ENCODE data around the gene STS.
"Not testable (repeated sequence)": the region's sequence is repeated elsewhere in the genome, so short reads cannot be mapped to it uniquely, and the experiment has no call there.

STS gene

DNA sequence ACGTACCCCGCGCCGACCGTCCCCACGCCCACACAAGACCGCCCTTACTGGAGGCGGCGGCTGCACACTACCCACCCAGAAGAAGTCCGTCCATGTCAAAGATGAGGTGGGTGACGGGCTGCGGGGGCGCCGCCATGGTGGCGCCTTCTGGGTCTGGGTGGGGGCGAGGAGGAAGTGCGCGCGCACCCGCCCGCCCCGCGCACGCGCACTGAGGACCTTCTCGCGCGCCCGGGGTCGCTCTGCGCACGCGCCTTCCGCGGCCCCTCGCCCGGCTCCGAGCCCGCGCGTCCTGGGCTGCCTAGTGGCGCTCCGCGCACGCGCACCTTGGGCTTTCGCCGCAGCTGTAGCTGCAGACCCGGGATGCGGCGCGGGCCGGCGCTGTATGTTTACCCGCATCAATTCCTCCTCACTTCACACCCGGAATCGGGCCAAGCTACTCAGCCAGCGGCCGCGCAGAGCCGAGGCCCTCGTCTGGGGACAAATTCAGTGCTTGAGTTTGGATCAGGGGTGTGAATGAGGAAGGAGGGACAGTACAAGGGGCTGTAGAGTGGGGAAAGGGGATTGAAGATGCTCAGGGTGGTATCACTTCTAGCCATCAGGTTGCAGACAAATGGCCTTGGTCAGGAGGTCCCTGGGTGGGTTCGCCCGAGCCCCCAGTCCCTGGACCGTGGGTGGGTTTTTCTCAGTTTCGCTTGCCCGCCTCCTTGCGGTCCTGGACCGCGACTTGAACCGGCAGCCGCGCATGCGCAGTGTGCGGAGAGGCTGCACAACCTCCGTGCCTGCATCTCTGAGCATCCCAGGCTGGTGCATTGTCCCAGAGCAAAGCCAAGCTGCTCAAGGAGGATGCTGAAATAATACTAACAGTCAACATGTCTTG lies 704 bp downstream of the STS start, which contains the start of gene PUDP:
PUDP (minus strand) TSS at position 176 of the 877 bp plus-strand sequence; CDS start at position 136, 40 bp downstream.
- H3K36me3 Mint-ChIP-seq (ENCODE audit: low read depth) = peaks cover 24% of the 10 kb centered on the region
- H3K4me1 Mint-ChIP-seq (ENCODE audit: low read depth) = peaks cover 41% of the 10 kb centered on the region
- H3K27ac Mint-ChIP-seq = peak within 1 kb of the TSS; percentile 95
- H3K27me3 Mint-ChIP-seq = no peaks in the 10 kb centered on the region
- DNase-seq = peak; percentile 94
- peak within 1 kb of the TSS; percentile 89 for H3K4me3 Mint-ChIP-seq
- no peaks in the 10 kb centered on the region for H3K9me3 Mint-ChIP-seq

- DNase-seq = no peak
- Mint-ChIP-seq H3K9me3 (no peaks in the 10 kb centered on the region), H3K4me3 (no peak overlapping the region), H3K27me3 (no peaks in the 10 kb centered on the region), H3K4me1 (ENCODE audit: low read depth) (peaks cover 33% of the 10 kb centered on the region), H3K27ac (no peak overlapping the region), H3K36me3 (ENCODE audit: low read depth) (peaks cover 15% of the 10 kb centered on the region)
Measured at GRCh38 chrX:7149411-7149810, 1.9 kb downstream of the STS start.

DNA sequence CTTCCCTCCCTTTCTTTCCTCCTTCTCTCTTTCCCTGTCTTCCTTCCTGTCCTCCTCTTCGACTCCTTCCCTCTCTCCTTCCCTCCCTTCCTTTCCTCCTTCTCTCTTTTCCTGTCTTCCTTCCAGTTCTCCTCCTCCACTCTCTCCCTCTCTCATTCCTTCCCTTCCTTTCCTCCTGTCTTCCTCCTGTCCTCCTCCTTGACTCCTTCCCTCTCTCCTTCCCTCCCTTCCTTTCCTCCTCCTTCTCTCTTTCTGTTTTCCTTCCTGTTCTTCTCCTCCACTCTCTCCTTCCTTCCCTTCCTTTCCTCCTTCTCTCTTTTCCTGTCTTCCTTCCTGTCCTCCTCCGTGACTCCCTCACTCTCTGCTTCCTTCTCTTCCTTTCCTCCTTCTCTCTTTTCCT lies 5.7 kb downstream of the STS start:
- no peak for DNase-seq
- Mint-ChIP-seq H3K27me3 (peaks cover 4% of the 10 kb centered on the region), H3K9me3 (no peaks in the 10 kb centered on the region), H3K4me3 (no peak overlapping the region), H3K27ac (no peak overlapping the region), H3K4me1 (ENCODE audit: low read depth) (peaks cover 10% of the 10 kb centered on the region), H3K36me3 (ENCODE audit: low read depth) (peaks cover 3% of the 10 kb centered on the region)

GRCh38 chrX:7154041-7154597 lies 6.6 kb downstream of the STS start:
- H3K27ac Mint-ChIP-seq = no peak overlapping the region
- H3K4me3 Mint-ChIP-seq = no peak overlapping the region
- H3K36me3 Mint-ChIP-seq (ENCODE audit: low read depth) = no peaks in the 10 kb centered on the region
- H3K9me3 Mint-ChIP-seq = no peaks in the 10 kb centered on the region
- H3K27me3 Mint-ChIP-seq = peaks cover 4% of the 10 kb centered on the region
- H3K4me1 Mint-ChIP-seq (ENCODE audit: low read depth) = peaks cover 3% of the 10 kb centered on the region
- no peak for DNase-seq

GRCh38 chrX:7155163-7155562 lies 7.7 kb downstream of the STS start:
- Mint-ChIP-seq H3K27ac (no peak overlapping the region), H3K4me1 (ENCODE audit: low read depth) (no peaks in the 10 kb centered on the region), H3K9me3 (no peaks in the 10 kb centered on the region), H3K36me3 (ENCODE audit: low read depth) (no peaks in the 10 kb centered on the region), H3K4me3 (no peak overlapping the region), H3K27me3 (peaks cover 4% of the 10 kb centered on the region)
- DNase-seq = no peak

- Mint-ChIP-seq H3K27ac (no peak overlapping the region), H3K36me3 (ENCODE audit: low read depth) (no peaks in the 10 kb centered on the region), H3K4me3 (no peak overlapping the region), H3K27me3 (peaks cover 4% of the 10 kb centered on the region), H3K9me3 (no peaks in the 10 kb centered on the region), H3K4me1 (ENCODE audit: low read depth) (no peaks in the 10 kb centered on the region)
- DNase-seq = no peak
Measured at GRCh38 chrX:7156879-7157278, 9.4 kb downstream of the STS start.

DNA sequence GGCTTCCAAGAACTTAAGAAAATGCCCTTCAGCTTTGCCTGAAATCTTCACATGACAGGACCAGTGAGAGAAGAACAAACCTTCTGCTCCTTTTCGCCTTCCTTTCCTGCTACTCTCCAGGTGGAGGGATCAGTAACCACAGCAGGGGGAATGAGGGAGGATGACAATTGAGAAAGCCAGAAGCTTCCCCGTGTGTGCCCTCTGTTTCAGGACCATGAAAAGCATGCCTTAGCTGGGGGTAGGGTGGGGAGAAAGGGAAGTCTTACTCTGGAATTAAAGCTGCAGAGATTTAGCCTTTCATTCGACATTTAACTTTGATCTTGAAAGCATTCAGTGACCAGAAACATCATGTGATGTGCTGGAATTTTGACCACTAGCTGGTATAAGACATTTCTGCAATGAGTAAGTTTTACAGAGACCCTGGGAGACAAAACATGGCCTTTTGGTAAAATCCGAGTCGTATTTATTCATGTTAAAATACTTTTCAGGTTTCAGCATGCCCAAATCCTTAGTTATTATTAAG lies 11.0 kb downstream of the STS start:
- H3K27me3 Mint-ChIP-seq = peaks cover 4% of the 10 kb centered on the region
- H3K27ac Mint-ChIP-seq = no peak overlapping the region
- no peak for DNase-seq
- H3K4me3 Mint-ChIP-seq = no peak overlapping the region
- no peaks in the 10 kb centered on the region for H3K4me1 Mint-ChIP-seq (ENCODE audit: low read depth)
- no peaks in the 10 kb centered on the region for H3K9me3 Mint-ChIP-seq
- H3K36me3 Mint-ChIP-seq (ENCODE audit: low read depth) = no peaks in the 10 kb centered on the region

DNA sequence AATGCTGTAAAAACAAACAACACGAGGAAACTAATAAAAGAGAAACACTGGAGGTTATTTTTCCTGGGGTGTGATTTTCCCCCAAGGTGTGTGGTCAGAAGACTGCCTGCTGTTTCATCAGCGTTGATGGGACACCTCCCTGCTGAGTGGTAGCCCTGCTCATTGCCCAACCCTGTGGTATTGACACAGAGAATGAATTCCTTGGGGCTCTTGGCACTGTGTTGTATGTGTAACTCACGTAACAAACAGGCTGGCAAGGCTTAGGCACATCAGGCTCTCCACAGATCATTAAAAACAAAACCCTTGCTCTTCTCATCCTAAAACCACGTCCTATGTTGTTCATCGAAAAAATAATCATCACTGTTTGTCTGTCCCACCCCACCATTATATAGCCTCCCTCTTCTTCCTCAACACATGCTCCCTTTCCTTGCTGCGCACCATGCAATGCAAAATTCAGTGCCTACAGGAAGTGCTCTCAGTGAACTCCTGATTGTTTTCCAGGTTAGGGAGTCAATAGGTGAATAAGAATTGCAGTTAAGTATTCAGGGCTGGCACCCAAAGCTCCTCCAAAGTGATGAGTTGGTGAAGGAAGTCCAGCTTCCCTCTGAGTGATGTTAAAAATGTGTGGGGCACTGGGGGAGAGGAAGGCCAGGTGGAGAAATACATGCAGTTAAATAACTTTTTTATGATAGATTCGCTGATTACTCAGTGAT lies 11.8 kb downstream of the STS start:
- no peak for DNase-seq
- no peaks in the 10 kb centered on the region for H3K4me1 Mint-ChIP-seq (ENCODE audit: low read depth)
- no peak overlapping the region for H3K27ac Mint-ChIP-seq
- H3K4me3 Mint-ChIP-seq = no peak overlapping the region
- H3K9me3 Mint-ChIP-seq = no peaks in the 10 kb centered on the region
- peaks cover 4% of the 10 kb centered on the region for H3K27me3 Mint-ChIP-seq
- no peaks in the 10 kb centered on the region for H3K36me3 Mint-ChIP-seq (ENCODE audit: low read depth)

- no peaks in the 10 kb centered on the region for H3K9me3 Mint-ChIP-seq
- H3K4me1 Mint-ChIP-seq (ENCODE audit: low read depth) = no peaks in the 10 kb centered on the region
- DNase-seq = no peak
- no peak overlapping the region for H3K27ac Mint-ChIP-seq
- H3K27me3 Mint-ChIP-seq = no peaks in the 10 kb centered on the region
- H3K36me3 Mint-ChIP-seq (ENCODE audit: low read depth) = no peaks in the 10 kb centered on the region
- H3K4me3 Mint-ChIP-seq = no peak overlapping the region
Measured at GRCh38 chrX:7163146-7163677, 15.7 kb downstream of the STS start.

DNA sequence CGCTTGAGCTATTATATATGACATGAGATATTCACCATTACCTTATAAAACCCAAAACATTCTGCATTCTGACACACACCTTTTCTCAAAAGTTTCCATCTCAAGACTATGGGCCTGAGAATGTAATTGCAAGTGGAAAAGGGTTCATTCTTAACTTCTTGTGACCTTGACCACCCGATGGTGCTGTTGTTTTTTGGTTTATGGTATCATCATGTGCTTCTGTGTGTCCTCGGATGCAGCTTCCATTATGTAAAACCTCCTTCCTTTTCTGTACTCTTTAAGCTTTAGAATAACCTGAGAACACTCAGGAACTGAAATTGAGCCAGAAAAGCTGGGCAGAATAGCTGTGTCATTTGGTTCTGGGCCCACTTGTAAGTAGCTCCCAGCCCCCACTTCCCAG lies 16.7 kb downstream of the STS start:
- DNase-seq = no peak
- H3K27ac Mint-ChIP-seq = no peak overlapping the region
- H3K4me3 Mint-ChIP-seq = no peak overlapping the region
- H3K4me1 Mint-ChIP-seq (ENCODE audit: low read depth) = no peaks in the 10 kb centered on the region
- no peaks in the 10 kb centered on the region for H3K36me3 Mint-ChIP-seq (ENCODE audit: low read depth)
- peaks cover 2% of the 10 kb centered on the region for H3K9me3 Mint-ChIP-seq
- H3K27me3 Mint-ChIP-seq = no peaks in the 10 kb centered on the region

DNA sequence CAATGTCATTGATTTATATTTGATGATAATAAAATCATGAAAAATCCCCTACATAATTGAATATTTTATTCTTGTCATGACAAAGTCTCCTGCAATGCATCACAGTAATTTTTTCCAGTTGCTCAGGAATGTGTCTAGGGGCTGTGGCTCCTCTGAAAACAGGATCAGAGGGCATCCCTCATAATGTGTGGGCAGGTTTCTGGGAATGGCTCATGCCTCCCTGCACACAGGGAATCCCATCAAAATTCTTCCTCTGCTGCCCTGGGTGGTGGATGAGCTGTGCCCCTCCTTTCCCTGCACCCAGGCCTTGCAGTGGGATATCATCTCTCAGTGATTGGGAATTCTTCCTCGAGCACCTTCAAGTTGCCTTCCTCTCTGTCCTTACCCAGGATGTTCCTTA lies 20.9 kb downstream of the STS start:
- Mint-ChIP-seq H3K9me3 (peaks cover 5% of the 10 kb centered on the region), H3K27me3 (no peaks in the 10 kb centered on the region), H3K4me3 (no peak overlapping the region), H3K36me3 (ENCODE audit: low read depth) (no peaks in the 10 kb centered on the region), H3K27ac (no peak overlapping the region), H3K4me1 (ENCODE audit: low read depth) (no peaks in the 10 kb centered on the region)
- no peak for DNase-seq

DNA sequence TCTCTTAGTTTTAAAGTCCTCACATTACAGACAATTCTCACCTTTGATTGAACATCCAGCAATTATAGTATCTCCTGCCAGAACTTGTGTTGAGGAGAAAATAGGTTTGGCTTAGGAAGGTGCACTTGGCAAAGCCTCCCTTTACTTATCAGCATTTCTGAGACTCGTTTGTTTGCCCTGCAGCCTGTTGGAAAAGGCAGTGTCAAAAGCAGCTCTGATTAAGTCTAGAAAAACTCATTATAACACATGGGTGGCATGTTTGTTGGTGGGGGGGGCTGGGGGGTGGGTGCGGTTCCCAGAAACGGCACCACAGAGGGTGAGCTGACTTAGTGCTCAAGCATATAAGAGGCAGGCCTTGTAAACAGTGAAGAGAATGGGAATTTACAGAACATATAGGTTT lies 22.1 kb downstream of the STS start:
- no peak overlapping the region for H3K27ac Mint-ChIP-seq

DNA sequence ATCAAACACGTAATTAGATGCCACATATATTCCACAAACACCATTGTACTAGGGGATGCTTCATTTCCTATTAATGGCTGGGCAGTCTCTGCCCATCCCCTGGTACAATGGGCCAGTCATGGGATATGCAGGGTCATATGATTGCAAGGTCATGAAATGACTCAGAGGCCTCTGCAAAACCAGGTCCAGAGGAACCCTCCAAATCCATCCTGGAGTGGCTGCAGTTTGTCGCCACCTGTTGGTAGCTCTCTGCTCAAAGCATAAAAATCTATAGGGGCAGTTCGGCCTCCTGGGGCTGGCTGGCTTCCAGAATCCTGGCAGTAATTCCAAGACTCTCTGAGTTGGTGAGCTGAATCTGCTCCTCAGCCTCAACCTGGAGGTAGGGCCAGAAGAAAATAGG lies 23.4 kb downstream of the STS start:
- Mint-ChIP-seq H3K36me3 (ENCODE audit: low read depth) (no peaks in the 10 kb centered on the region), H3K27me3 (no peaks in the 10 kb centered on the region), H3K27ac (no peak overlapping the region), H3K4me1 (ENCODE audit: low read depth) (no peaks in the 10 kb centered on the region), H3K4me3 (no peak overlapping the region), H3K9me3 (peaks cover 5% of the 10 kb centered on the region)
- DNase-seq = peak; percentile 52

More for the DNA sequence above, 22.1 kb downstream of the STS start:
- H3K4me1 Mint-ChIP-seq (ENCODE audit: low read depth) = no peaks in the 10 kb centered on the region
- no peak for DNase-seq
- H3K27me3 Mint-ChIP-seq = no peaks in the 10 kb centered on the region
- H3K9me3 Mint-ChIP-seq = peaks cover 5% of the 10 kb centered on the region
- no peaks in the 10 kb centered on the region for H3K36me3 Mint-ChIP-seq (ENCODE audit: low read depth)
- no peak overlapping the region for H3K4me3 Mint-ChIP-seq

- H3K9me3 Mint-ChIP-seq; H3K27me3 Mint-ChIP-seq; H3K4me3 Mint-ChIP-seq; DNase-seq; H3K4me1 Mint-ChIP-seq (ENCODE audit: low read depth); H3K27ac Mint-ChIP-seq; H3K36me3 Mint-ChIP-seq (ENCODE audit: low read depth): not testable (repeated sequence)
Measured at GRCh38 chrX:7178859-7179258, 31.3 kb downstream of the STS start.

Measured in activated T-cell treated with anti-CD3 and anti-CD28 coated beads, Interleukin-2, amount 50 U/mL, for 24 hours (primary cell).